Nucleus accumbens (tissue), 56 donors: Measurements from ENCODE around the gene ATP5F1B.
"Not testable (repeated sequence)": the region's sequence is repeated elsewhere in the genome, so short reads cannot be mapped to it uniquely, and the experiment has no call there.

Experiments
- DNase-seq, 56 donors: peaks; one replicate each; lab custom pipeline; 2025; lab: John Stamatoyannopoulos, UW

ATP5F1B gene

DNA sequence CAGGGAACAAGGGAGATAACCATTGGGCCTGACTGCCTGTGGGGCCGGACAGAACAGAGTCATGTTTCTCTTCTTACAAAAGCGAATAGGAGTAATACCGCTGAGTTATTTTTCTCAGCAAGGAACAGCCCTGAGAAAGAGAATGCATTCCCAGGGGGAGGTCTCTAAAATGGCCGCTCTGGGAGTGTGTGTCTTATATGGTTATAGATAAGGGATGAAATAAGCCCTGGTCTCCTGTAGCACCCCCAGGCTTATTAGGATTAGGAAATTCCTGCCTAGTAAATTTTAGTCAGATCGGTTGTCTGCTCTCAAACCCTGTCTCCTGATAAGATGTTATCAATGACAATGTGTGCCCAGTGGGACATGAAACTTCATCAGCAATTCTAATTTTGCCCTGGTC is 8.0 kb upstream of the ATP5F1B start:
- DNase-seq = not testable (repeated sequence)

DNA sequence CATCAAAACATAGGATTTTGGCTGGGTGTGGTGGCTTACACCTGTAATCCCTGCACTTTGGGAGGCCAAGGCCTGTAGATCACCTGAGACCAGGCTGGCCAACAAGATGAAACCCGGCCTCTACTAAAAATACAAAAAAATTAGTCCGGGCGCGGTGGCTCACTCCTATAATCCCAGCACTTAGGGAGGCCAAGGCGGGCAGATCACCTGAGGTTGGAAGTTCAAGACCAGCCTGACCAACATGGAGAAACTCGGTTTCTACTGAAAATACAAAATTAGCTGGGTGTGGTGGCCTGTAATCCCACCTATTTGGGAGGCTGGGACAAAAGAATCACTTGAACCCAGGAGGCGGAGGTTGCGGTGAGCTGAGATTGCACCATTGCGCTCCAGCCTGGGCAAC is 2.2 kb upstream of the ATP5F1B start:
- not testable (repeated sequence) for DNase-seq

DNA sequence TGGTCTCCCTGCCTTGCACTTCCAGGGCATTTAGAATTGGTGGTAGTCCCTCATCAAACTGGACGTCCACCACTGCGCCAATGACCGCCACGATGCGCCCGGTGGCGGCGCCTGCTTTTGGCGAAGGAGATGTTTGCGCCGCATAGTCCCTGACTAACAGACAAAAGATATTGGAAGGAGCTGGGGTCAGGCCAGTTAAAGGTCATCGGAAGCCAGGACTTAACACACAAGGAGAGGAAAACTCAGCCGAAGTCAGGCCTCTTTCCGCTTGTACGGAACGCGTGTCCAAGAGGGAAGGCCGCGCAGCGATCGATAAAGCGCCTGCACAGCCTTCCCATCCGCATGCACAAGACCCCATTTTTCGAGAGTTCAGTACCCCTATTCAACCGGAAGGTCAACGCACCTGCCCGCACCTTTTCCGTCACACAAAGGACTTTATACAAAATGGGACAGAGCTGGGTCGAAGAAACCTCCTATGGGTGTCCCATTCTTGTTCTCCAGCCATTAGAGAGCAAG is 525 bp downstream of the ATP5F1B start:
- DNase-seq = peak in 11 of 56 donors; percentile 1 to 49 (median 11)

DNA sequence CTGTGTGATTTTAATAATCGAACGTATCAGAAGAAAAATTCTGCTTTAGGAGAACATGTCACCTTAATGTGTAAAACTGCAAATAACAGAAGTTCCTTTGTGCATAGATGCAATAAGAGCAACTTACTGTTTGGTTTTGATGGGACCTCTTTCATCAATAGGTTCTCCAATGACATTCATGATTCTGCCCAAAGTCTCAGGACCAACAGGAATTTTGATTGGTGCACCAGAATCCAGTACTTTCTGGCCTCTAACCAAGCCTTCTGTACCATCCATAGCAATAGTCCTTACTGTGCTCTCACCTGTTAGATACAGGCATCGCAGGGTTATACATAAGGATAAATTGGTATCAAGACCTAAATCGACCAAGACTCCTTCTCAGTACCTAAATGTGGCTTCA is 1.1 kb downstream of the ATP5F1B start:
- DNase-seq = no peak

DNA sequence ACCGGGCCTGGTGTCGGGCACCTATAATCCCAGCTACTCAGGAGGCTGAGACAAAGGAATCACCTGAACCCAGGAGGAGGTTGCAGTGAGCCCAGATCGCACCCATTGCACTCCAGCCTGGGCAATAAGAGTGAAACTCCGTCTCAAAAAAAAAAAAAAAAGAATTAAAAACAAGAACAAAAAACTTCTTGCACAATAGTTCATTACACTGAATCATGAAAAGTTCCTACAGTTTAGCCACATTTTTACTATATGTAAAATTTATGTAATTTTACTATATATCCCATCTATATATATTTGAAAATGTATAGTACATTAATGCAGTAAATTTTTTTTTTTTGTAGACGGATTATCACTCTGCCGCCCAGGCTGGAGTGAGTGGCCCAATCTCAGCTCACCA is 4.6 kb downstream of the ATP5F1B start:
- DNase-seq = no peak

DNA sequence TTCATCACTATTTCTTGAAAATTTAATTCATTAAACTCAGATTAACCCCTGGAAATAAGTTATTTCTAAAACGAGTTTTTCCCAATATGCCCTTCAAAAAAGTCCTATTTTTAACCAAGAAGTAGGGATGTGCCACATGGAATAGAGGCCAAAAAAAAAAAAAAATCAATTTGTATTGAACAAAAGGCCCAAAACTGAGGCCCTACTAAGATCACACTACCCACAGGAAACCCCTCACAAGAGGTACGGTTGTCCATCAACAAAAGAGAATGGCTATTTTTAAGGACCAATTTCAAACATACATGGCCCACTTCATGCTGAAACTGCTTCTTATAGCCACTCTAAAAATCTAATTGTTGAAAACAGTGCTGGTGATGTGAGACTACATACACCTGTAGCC is 8.2 kb downstream of the ATP5F1B start:
- no peak for DNase-seq

DNA sequence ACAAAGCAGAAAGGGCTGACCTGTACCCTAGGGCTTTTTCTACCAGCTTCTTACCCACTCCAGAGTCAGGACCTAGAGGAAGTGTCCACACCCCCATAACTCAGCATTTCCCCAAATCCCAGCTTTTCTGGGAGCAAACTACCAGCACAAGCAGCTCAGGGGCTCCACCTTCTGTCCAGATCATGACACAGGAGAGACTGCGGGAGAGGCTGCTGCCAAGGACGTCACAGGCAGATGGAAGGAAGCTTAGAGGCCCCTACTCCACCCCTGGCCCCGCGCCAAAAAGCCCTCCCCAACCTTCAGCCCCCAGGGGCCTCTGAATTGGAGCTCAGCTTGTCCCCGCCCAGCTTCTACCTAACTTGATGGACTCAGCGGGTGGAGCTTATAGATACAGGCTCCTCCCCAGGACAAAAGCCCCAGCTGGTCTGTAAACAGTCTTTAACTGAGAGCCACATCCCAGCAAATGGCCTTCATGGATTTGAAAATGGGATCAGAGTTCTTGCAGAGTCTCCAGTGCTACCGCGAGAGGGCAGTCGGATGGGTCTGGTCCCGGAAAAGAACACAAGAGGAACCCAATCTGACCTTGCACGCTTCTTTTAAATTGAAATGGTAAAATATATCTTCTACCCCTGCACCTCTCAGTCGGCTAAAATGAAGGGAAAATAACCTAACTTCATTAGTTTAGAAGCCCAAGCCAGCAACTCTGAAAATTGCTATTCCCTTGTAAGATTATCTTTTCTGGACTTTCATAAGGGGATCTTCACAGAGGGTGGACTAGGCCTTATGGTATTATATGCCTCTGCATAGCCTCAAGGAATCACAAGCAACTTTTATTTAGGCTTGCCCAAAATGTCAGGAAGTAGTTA is 8.9 kb downstream of the ATP5F1B start:
- DNase-seq = peak; percentile 61 to 97 (median 90)

DNA sequence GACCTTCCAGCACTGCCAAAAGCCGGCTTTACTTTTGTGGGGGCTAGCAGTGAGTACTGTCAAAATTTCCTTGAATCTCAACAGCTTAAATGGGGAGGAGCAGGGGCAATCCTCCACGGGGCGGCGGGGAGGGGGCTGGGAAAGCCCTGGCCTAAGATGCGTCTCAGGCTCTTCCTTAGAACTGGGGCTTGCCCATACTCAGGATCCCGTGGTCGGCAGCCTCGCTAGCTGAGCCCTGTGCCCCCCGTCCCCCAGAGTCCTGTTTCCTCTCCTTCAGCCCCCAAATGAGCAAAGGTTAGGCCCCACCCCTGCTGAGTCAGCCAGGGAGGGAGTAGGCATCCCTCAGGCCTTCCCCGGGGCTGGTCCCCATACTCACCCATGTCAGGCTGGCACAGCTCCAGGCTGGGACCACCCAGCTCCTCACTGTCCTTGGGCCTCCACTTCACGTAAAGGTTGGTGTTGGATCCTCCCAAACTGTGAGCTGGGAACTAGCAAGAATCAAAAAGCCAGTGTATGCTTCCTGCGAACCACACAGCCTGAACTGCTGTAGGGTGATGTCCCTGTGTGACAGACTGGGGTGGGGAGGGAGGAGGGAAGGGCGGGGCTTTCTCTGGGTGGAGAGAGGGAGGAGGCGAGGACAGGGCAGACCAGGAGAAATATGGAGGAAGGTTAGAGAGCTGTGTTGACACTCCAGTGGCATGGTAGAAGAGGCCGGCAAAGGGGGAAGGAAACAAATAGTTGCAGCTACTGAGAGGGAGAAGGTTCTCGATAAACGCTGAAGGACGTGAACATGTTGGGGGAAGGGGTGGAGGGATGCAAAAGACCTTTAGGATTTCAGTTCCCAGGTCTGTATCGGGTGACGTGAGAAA is 9.7 kb downstream of the ATP5F1B start:
- peak in 55 of 56 donors; percentile 49 to 91 (median 76) for DNase-seq

DNA sequence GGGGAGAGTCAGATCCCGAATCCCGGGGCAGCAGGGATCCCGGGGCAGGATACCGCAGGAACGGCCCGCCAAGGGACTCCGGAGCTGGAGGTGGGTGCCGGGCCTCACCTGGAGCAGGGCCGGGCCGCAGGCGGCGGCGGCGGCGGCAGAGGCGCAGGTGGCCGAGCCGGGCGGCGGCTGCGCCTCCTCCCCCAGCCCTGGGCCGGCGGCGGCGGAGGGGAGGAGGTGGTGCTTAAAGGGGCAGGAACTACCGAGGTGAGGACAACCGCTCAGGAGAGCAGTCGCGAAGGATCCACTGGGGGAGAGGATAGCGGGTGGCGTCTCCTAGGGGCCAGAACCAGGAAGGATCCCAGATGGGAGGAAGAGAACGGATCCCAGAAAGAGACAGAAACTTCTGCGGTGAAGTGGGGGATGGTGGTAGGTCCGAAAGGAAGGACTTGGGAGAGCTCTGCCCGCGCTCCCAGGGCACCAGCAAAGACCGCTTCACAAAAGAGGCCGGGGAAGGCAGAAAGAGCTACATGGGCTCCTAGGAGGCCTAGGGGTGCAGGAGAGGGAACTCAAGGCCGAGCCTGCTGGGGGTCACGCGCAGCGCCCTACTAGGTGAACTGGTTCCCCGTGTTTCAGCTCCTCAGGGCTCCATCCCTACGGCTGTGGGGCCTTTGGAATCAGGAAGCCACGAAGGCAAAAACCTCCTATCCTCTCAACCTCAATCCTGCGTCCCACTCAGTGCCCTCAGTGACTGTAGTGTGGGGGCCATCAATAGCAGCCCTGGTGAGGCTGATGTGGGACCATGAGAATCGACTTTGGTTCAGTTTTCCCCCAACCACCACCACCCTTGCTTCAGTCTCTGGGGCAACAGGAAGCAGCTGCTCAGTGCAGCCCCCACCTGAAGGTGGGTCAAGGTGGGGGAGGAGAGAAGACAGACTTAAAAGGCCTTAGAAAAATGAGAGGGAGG is 10.7 kb downstream of the ATP5F1B start:
- peak in 48 of 56 donors; percentile 16 to 78 (median 49) for DNase-seq

DNA sequence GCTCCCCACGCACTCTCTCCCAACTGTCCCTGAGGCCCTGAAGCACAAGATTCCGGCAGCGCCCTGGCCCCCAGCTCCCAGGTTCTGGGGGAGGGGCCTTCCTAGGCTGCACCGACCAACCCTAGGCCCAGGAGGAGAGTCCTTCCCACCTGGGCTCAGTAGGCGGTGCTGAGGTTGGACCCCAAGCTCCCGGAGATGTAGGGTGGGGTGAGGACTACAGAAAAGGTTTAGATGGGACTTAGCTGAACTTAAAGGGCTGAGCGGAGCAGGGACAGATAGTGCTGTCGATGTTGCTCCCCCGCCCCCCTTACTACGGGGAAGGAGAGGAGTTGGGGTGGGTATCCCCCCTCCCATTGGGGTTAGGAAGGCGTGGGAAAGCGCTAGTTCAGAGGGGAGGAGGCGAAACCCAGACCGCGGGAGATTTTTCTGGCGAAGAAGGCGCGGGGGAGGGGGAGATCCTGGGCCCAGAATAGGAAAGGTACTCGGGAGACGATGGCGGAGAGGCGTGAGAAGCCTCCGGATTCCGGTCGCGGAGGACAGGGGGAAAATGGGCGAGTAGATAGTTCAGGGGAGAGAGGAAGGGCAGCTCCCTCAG is 11.4 kb downstream of the ATP5F1B start:
- DNase-seq = peak in 16 of 56 donors; percentile 3 to 61 (median 35)

DNA sequence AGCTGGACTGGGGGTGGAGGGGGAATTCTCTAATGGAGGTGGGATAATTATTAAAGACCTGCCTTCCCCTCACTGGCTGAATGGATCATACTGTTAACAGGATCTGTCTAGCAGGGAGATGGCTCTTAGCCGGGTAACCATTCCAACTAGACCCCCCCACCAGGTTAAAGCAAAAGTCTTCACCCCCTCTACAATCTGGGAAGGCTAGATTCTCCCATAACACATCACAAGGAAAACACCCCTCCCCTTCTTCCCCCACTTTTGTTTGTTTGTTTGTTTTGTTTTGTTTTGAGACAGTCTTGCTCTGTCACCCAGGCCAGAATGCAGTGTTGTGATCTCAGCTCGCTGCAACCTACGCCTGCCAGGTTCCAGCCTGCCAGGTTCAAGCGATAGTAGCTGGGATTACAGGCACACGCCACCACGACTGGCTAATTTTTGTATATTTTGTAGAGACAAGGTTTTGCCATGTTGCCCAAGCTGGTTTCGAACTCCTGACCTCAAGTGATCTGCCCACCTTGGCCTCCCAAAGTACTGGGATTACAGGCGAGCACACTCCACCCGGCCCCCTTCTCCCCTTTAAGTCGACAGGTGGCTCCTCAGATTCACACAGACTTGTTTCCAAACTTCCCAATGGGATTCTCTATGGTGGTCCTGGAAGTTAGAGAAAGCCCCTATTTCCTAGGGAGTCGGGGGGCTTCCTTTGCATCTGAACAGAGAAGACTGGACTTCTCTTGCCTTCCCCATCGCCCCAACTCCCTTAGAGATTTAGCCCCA is 12.1 kb downstream of the ATP5F1B start:
- no peak for DNase-seq

DNA sequence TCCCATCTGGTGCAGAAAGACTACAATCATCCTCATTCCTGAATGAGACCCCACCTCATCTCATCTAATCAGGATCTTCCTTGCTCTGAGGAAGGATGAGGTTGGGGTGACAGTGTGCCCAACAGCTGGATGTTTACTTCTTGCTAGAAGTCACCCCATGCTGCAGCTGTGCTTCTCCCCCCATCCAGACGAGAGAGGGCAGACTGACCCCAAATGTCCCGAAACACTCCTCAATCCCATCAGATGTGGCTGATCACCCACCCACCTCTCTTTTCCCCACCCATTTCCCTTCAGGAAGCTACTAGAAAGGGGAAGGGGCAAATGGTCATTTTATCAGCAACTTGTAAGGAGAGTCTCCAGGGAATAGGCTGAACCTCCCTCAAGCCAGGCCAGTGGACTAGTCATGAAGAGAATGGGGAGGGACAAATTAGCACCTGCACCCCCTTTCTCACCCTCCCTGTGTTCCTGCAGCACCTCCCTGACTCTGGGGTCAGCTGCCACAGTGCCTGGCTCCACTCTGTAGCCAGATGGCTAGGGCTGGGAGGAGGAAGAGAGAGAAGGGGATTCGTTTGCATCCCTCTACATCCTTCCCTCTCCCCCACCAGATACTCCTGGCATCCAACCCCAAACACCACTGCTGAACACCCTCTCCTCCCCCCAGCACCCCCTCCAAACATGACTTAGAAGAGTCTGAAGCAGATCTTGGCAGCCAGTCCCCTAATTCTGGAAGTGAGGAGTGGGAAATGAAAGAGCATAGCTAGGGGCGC is 12.9 kb downstream of the ATP5F1B start:
- DNase-seq = peak in 1 of 56 donors; percentile 4

DNA sequence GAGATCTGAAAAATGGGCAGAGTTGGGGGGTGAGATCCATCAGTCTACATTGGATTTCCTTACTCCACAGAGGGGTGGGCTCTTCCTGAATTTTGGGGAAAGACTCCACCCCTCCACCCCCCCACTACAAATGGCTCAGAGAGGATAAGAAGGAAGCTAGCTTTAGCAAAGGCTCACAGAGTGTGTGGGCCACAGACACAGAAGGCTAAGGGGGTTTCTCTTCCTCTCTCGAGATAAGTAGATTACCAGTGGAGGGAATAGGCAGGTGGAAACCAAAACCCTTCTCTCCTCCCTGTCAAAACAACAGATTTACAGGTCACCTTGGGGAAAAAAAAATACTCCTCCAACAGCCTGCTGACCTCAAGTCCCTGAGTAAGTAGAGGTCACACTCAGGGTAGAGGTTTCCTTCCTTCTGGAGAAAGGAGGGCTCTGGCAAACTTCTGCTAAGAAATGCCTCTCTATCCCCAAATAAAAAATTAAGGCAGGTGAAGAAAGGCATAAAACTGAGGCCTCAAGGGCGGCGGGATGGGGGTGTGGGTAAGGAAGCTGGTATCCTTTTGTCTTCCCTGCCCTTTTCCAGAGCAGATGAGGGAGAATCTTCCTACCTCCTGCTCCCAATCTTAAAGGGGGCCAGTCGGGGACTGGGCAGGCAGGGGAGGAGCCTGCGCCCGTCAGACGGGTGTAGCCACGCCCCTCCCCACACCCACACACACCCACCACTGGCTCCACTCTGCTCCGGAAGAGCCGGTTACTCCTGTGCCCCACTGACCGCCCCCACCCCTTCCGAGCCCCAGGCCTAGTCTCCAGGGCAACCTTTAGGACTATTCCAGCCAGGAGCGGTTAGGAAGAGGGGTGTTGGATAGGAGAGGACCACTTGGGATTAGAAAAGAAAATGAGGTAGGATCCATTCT is 13.7 kb downstream of the ATP5F1B start:
- peak in 31 of 56 donors; percentile 1 to 59 (median 19) for DNase-seq

DNA sequence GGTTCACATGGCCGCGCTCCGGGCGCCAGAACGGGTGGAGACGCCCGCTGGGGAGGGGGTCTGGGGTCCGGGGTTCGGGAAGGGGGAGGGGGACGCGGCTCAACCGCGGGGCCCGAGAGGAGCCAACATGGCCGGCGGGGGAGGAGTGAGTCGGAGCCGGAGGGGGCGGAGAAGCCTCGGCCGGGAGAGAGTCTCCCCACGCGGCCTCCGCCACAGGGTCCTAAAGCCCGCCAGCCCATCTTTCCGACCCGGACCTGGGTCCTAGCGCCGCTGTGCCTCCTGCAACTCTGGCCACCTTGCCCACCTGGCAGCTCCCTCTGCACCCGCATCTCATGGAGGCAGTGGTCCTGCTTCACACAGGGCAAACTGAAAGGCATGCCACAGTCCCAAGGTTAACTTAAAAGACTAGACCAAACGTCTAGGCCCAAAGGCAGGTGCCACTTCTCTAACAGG is 15.6 kb downstream of the ATP5F1B start, which contains the start of gene BAZ2A:
TSS of gene BAZ2A (minus strand) at position 147 of the 453 bp plus-strand sequence. CDS start 12,796 bp downstream, outside the sequence.
- peak in 55 of 56 donors; percentile 45 to 96 (median 85) for DNase-seq

DNA sequence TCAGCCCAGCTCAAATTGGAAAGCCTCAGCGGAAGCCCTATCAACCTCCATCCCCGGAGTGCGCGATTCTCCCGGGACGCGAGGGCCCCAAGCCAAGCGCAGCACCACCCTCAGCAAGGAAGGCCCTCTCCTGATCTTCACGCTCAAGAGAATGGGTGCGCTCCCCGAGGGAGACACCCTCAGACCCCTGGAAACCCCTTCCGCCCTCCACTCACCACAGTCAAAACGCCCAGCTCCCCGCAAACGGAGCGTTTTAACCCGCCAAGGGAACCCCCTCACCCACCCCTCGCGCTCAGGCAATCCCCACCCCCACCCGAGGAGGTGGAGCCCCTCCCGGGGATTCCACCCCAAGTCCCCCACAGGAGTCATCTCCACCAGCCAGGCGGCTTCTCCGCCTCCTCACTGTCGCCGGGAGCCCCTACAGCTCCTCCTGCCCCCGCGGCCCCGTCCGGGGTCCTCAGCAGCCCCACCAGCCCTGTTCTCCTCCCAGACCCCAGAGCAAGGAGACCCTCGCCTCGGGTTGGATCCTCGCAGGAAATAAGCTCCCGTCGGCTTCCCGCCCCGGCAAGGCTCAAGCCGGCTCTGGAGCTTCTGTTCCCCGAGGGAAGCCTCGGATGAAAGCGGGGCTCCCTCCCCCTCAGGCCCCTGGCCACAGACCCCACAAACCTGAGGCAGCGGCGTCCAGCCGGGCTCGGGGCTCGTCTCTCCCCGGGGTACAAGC is 16.2 kb downstream of the ATP5F1B start:
- peak in 39 of 56 donors; percentile 16 to 73 (median 47) for DNase-seq
